Measurements from ENCODE around the gene UROC1.

UROC1 gene

DNA sequence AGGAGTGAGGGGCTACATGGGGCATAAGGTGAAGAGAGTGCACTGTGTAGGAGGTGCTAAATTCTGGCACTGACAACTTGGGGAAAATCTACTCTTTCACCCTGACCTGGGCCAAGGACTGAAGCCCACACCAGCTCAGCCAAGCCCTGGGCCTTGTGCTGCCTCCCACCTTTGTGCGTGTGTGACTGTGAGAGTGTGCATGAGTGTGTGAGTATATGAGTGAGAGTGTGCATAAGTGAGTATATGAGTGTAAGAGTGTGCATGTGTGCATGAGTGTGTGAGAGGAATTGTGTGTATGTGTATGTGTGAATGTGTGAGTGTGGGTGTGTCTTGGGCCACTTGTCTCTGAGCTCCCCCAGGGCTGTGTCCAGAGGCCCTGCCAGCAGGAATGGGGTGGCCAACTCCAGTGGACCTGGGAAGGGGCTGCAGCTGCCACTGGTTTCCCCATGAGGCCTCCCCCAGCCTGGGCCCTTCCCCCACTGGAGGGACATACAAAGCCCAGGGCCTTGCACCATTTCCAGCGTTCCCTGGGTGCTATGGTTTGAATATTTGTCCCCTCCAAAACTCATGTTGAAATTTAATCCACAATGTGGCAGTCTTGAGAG, 26.0 kb upstream of the UROC1 start:
- Histone ChIP-seq H3K4me1 (ENCODE audit: control insufficient read depth, insufficient read depth, low read length) (peaks cover 12% of the 10 kb centered on the region), H3K9ac (ENCODE audit: low read length) (no peak overlapping the region), H3K27me3 (ENCODE audit: control insufficient read depth, insufficient read depth, low read length) (peaks cover 20% of the 10 kb centered on the region), H3K9me3 (ENCODE audit: control insufficient read depth, low read length) (no peaks in the 10 kb centered on the region), H3K4me3 (ENCODE audit: low read length) (no peak overlapping the region), H3K36me3 (ENCODE audit: control insufficient read depth, insufficient read depth, low read length) (no peaks in the 10 kb centered on the region)

- Histone ChIP-seq H3K4me3 (ENCODE audit: low read length) (no peak overlapping the region), H3K9ac (ENCODE audit: low read length) (no peak overlapping the region), H3K9me3 (ENCODE audit: control insufficient read depth, low read length) (no peaks in the 10 kb centered on the region), H3K27me3 (ENCODE audit: control insufficient read depth, insufficient read depth, low read length) (peaks cover 23% of the 10 kb centered on the region), H3K36me3 (ENCODE audit: control insufficient read depth, insufficient read depth, low read length) (no peaks in the 10 kb centered on the region), H3K4me1 (ENCODE audit: control insufficient read depth, insufficient read depth, low read length) (peaks cover 12% of the 10 kb centered on the region)
These were observed 25.0 kb upstream of the UROC1 start for GRCh38 chr3:126542340-126543241.

- H3K27me3 ChIP-seq (ENCODE audit: control insufficient read depth, insufficient read depth, low read length) = peaks cover 23% of the 10 kb centered on the region
- peaks cover 12% of the 10 kb centered on the region for H3K4me1 ChIP-seq (ENCODE audit: control insufficient read depth, insufficient read depth, low read length)
These were observed 24.2 kb upstream of the UROC1 start for GRCh38 chr3:126541628-126542339.

DNA sequence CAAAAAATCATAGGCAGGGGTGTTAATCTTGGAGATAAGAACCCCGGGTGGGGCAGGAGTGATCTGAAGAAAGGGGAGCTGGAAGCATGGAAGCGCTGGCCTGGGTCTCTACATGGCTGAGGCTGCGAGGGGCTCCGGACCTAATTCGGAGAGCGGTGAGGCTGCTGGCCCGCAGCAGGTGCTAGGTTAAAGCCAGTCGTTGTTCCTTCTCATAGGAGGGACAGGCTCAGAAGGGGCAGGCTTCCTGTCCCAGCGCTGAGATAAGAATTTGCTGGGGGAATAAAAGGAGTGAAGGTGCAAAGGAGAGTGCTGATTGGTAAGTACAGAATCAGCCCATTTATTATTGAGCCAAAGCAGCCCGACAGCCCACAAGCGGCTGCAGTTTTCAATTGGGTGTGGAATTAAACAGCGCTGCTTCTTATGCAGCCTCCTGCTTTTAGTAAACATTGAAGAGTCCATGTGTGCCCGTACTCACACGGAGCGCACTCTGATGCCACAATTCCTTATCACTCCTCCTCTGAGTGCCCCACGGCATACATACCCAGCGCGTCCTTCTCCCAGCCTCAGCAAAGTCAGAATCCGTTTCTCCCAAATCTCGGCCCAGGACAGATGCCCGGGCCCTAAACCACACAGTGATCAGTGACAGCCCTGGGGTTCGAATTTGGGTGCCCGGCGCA, 23.5 kb upstream of the UROC1 start:
- Histone ChIP-seq H3K4me3 (ENCODE audit: low read length) (no peak overlapping the region), H3K4me1 (ENCODE audit: control insufficient read depth, insufficient read depth, low read length) (peaks cover 12% of the 10 kb centered on the region), H3K36me3 (ENCODE audit: control insufficient read depth, insufficient read depth, low read length) (no peaks in the 10 kb centered on the region), H3K9me3 (ENCODE audit: control insufficient read depth, low read length) (no peaks in the 10 kb centered on the region), H3K27me3 (ENCODE audit: control insufficient read depth, insufficient read depth, low read length) (peaks cover 23% of the 10 kb centered on the region), H3K9ac (ENCODE audit: low read length) (no peak overlapping the region)

More at GRCh38 chr3:126541628-126542339, 24.2 kb upstream of the UROC1 start:
- Histone ChIP-seq H3K36me3 (ENCODE audit: control insufficient read depth, insufficient read depth, low read length) (no peaks in the 10 kb centered on the region), H3K9ac (ENCODE audit: low read length) (no peak overlapping the region), H3K4me3 (ENCODE audit: low read length) (no peak overlapping the region), H3K9me3 (ENCODE audit: control insufficient read depth, low read length) (no peaks in the 10 kb centered on the region)

DNA sequence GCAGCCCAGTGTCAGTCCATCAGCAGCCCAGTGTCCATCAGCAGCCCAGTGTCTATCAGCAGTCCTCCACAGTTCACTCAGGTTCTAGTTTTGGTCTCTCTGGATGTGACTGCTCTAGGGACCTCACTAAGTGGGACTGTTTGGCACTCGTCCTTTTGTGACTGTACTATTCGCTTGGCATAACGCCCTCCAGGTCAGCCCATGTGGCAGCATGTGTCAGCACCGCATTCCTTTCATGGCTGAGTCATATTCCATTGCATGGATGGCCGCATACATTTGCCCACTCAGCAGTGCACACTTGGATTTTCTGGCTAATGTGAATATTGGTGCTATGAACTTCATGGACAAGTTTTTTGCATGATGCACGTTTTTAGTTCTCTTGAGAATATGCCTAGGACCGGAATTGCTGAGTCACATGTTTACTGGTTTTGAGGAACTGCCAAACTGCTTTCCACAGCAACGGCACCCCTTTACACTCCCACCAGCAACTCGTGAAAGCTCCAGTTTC, 22.8 kb upstream of the UROC1 start:
- Histone ChIP-seq H3K9me3 (ENCODE audit: control insufficient read depth, low read length) (no peaks in the 10 kb centered on the region), H3K36me3 (ENCODE audit: control insufficient read depth, insufficient read depth, low read length) (no peaks in the 10 kb centered on the region), H3K9ac (ENCODE audit: low read length) (no peak overlapping the region), H3K27me3 (ENCODE audit: control insufficient read depth, insufficient read depth, low read length) (peaks cover 23% of the 10 kb centered on the region), H3K4me3 (ENCODE audit: low read length) (no peak overlapping the region), H3K4me1 (ENCODE audit: control insufficient read depth, insufficient read depth, low read length) (peaks cover 12% of the 10 kb centered on the region)

DNA sequence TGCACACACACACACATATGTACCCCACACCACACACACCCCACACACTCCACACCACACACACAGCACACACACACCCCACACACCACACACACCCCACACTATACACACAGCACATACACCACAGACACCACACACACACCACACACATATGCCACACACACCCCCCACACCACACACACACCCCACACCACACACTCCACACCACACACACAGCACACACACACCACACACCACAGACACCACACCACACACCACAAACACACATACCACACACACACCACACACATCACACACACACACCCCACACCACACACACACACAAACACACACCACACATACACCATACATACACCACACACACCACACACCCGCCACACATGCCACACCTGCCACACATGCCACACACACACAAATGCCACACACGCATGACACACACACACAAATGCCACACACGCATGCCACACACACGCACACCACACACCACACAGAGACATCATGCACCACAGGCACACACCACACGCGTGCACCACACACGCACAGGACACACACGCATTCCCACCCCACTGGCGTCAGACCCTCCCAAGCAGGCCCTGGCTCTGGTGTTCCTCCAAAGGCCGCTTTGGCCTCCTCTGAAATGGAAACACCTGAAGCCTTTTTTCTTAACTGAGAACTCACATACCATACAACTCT, 22.1 kb upstream of the UROC1 start:
- H3K9me3 ChIP-seq (ENCODE audit: control insufficient read depth, low read length) = no peaks in the 10 kb centered on the region
- no peak overlapping the region for H3K4me3 ChIP-seq (ENCODE audit: low read length)
- no peak overlapping the region for H3K9ac ChIP-seq (ENCODE audit: low read length)
- no peaks in the 10 kb centered on the region for H3K36me3 ChIP-seq (ENCODE audit: control insufficient read depth, insufficient read depth, low read length)
- peaks cover 23% of the 10 kb centered on the region for H3K27me3 ChIP-seq (ENCODE audit: control insufficient read depth, insufficient read depth, low read length)
- peaks cover 12% of the 10 kb centered on the region for H3K4me1 ChIP-seq (ENCODE audit: control insufficient read depth, insufficient read depth, low read length)

GRCh38 chr3:126538966-126539365, 21.4 kb upstream of the UROC1 start:
- no peak overlapping the region for H3K9ac ChIP-seq (ENCODE audit: low read length)
- no peaks in the 10 kb centered on the region for H3K36me3 ChIP-seq (ENCODE audit: control insufficient read depth, insufficient read depth, low read length)

DNA sequence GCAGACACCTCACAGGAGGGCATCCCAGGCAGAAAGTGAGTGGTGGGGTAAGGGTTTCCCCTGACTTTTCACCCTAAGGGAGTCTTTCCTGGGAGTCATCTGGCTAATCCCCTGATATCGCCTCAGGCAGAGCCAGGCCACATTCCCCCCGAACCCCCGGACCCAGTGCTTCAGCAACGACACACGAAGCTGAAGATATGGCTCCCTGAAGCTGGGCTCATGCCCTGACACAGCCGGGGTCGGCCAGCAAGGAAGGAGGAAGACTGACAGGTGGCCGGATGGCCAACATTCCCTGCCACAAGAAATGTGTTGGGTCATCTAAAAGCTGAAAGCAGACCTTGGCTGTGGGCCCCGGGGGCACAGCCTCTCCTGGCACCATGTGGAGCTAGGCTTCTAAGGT, 20.7 kb upstream of the UROC1 start:
- peaks cover 22% of the 10 kb centered on the region for H3K27me3 ChIP-seq (ENCODE audit: control insufficient read depth, insufficient read depth, low read length)
- peaks cover 12% of the 10 kb centered on the region for H3K4me1 ChIP-seq (ENCODE audit: control insufficient read depth, insufficient read depth, low read length)
- H3K36me3 ChIP-seq (ENCODE audit: control insufficient read depth, insufficient read depth, low read length) = no peaks in the 10 kb centered on the region

More at GRCh38 chr3:126538966-126539365, 21.4 kb upstream of the UROC1 start:
- Histone ChIP-seq H3K4me3 (ENCODE audit: low read length) (no peak overlapping the region), H3K27me3 (ENCODE audit: control insufficient read depth, insufficient read depth, low read length) (peaks cover 23% of the 10 kb centered on the region), H3K4me1 (ENCODE audit: control insufficient read depth, insufficient read depth, low read length) (peaks cover 12% of the 10 kb centered on the region), H3K9me3 (ENCODE audit: control insufficient read depth, low read length) (no peaks in the 10 kb centered on the region)

GRCh38 chr3:126537730-126538281, 20.2 kb upstream of the UROC1 start:
- no peaks in the 10 kb centered on the region for H3K36me3 ChIP-seq (ENCODE audit: control insufficient read depth, insufficient read depth, low read length)
- H3K27me3 ChIP-seq (ENCODE audit: control insufficient read depth, insufficient read depth, low read length) = peaks cover 17% of the 10 kb centered on the region
- no peak overlapping the region for H3K9ac ChIP-seq (ENCODE audit: low read length)
- no peak overlapping the region for H3K4me3 ChIP-seq (ENCODE audit: low read length)
- peaks cover 12% of the 10 kb centered on the region for H3K4me1 ChIP-seq (ENCODE audit: control insufficient read depth, insufficient read depth, low read length)
- no peaks in the 10 kb centered on the region for H3K9me3 ChIP-seq (ENCODE audit: control insufficient read depth, low read length)

More for the DNA sequence above, 20.7 kb upstream of the UROC1 start:
- Histone ChIP-seq H3K9me3 (ENCODE audit: control insufficient read depth, low read length) (no peaks in the 10 kb centered on the region), H3K4me3 (ENCODE audit: low read length) (no peak overlapping the region), H3K9ac (ENCODE audit: low read length) (no peak overlapping the region)

DNA sequence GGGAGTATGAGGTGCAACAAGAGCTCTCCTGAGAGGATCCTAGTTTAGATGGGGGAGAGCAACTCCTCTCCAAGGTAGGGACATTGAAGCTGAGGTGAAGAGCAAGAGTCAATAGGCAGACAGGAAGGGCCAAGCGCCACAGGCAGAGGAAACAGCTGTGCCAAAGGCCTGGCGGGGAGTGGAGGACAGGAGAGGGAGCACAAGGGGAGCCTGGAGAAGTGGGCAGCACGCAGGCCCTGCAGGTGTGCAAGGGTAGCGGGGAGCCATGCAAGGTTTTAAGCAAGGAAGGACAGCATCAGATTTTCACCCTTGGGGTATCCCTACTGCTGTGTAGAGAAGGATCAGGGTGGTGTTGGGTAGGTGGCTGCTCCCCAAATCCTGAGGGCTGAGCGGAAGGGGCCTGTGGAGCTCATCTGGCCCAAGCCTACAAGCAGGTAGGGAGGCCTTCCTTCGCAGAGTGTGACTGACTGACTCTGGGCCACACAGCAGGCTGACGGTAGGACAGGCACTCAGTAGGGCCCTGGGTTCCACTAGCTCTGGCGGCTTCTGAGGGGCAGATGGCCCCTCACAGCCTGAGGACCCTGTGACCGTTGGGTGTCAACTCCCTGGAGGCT, 19.6 kb upstream of the UROC1 start:
- no peak overlapping the region for H3K9ac ChIP-seq (ENCODE audit: low read length)
- H3K27me3 ChIP-seq (ENCODE audit: control insufficient read depth, insufficient read depth, low read length) = peaks cover 17% of the 10 kb centered on the region
- no peaks in the 10 kb centered on the region for H3K9me3 ChIP-seq (ENCODE audit: control insufficient read depth, low read length)
- peaks cover 12% of the 10 kb centered on the region for H3K4me1 ChIP-seq (ENCODE audit: control insufficient read depth, insufficient read depth, low read length)
- no peaks in the 10 kb centered on the region for H3K36me3 ChIP-seq (ENCODE audit: control insufficient read depth, insufficient read depth, low read length)
- no peak overlapping the region for H3K4me3 ChIP-seq (ENCODE audit: low read length)
